Measurements from ENCODE around the gene LMAN2. TPM values are rescaled to one million over a fixed set of nuclear protein-coding genes. Genes with fewer than 3 reads are reported as not detected.
"Not testable (repeated sequence)": the region's sequence is repeated elsewhere in the genome, so short reads cannot be mapped to it uniquely, and the experiment has no call there.

LMAN2 gene
- total RNA-seq, 1 donor from 2014 or later: 383 TPM

DNA sequence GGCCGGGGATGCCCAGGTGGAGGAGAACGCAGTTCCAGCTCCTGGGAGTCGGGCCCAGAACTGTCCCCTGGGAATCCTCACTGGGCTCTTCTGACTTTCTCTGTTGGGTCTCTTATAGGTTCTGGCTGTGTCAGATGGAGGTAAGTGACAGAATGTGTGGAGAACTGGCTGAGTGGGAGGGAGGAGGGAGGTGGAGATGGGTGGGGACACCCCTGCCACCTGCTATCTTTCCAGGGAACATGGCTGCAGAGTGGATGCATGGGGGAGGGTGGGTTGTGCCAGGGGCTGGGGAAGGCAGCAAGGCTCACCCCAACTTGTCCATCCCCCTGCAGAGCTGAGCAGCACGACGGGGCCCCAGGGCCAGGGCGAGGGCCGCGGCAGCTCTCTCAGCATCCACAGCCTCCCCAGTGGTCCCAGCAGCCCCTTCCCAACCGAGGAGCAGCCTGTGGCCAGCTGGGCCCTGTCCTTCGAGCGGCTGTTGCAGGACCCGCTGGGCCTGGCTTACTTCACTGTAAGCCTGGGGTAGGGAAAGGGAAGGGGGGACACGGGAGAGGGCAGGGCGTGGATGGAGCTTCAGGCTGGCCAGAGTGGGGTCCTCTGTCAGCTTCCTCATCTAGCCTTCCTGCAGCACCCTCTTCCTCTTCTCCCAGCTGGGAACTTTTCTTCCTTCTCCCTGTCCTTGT is 14.5 kb upstream of the LMAN2 start:
- no peak for DNase-seq (ENCODE audit: low read depth, low spot score)

- no peak for DNase-seq (ENCODE audit: low read depth, low spot score)
Observed at GRCh38 chr5:177364159-177364962, 12.9 kb upstream of the LMAN2 start.

DNA sequence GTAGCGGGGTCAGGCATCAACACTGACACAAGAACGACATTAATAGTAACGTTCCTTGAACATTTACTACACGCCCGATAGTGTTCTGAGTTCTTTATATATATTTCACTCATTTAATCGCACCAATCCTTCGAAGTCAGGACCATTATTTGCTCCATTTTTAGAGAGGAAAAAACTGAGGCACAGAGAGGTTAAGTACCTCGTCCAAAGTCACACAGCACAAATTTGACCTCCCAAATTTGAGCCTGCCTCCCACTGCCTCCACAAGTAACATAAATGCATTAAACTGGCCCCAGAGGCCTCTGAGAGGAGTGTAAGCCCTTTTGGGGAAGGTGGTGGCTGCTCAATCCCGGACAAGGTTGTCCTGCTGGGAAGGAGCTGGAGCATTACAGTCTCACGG is 12.1 kb upstream of the LMAN2 start:
- no peak for DNase-seq (ENCODE audit: low read depth, low spot score)

GRCh38 chr5:177362610-177363507 is 11.4 kb upstream of the LMAN2 start:
- no peak for DNase-seq (ENCODE audit: low read depth, low spot score)

GRCh38 chr5:177362292-177362609 is 10.8 kb upstream of the LMAN2 start:
- DNase-seq (ENCODE audit: low read depth, low spot score): no peak

DNA sequence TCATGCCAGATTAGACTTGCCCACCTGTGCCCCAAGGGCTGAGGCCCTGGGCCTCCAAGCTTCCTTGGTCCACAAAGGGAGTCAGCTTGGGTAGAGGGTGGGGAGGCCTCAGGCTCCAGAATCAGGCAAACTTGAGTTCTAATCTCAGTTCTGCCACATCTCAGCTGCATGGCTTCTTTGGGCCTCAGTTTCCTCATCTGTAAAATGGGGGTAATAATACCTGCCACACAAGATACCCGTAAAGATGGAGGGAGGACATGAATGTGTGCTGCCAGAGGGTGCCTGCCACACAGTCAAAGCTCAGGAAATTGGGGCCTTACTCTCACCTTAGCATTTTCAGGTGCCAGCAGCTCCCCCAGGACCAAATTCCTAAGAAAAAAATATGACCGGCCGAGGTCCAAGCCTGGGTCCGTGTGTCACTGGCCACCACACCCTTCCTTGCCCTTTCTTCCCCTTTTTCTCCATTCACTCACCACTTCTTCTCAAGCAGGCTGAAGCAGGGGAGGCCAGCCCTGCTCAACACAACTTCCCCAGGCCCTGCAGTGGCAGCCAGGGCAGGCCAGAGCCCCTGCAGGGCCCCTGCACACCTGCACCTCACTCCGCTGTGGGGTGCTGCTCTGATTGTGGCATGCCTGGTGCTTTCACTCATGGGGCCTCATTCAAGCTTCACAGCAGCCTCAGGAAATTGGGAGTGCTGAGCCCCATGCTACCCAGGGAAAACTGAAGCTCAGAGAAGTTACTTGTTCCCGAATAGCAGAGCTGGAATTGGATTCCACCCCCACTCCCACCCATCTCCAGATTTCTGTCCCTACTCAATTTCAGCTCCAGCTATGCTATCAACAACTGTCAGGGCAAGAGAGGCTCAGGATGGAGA is 10.2 kb upstream of the LMAN2 start:
- no peak for DNase-seq (ENCODE audit: low read depth, low spot score)

GRCh38 chr5:177360740-177361139 is 9.3 kb upstream of the LMAN2 start:
- DNase-seq (ENCODE audit: low read depth, low spot score): not testable (repeated sequence)

GRCh38 chr5:177359860-177360259 is 8.4 kb upstream of the LMAN2 start:
- DNase-seq (ENCODE audit: low read depth, low spot score): no peak

DNA sequence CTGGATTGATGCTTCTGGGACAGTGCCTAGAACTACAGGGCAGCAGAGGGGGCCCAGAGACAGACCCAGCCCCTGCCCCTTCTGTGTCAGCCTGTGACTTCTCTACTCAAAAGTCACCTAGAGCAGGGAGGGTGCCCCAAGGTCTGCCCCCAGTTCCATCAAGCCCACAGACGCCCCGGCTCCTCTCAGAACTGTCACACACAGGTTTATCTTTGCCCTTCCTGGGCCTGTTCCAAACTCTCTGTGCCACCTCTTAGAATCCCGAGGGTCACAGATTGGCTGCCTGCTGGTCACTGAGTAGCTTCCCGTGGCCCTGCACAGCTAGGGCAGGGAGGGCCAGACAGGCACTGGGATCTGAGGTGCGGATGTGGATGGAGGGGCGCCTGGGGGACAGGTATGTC is 8.0 kb upstream of the LMAN2 start:
- no peak for DNase-seq (ENCODE audit: low read depth, low spot score)

GRCh38 chr5:177358370-177358819 is 6.9 kb upstream of the LMAN2 start:
- no peak for DNase-seq (ENCODE audit: low read depth, low spot score)

GRCh38 chr5:177357459-177358351 is 6.2 kb upstream of the LMAN2 start, which contains the start of gene RGS14:
Gene RGS14 (plus strand): TSS chr5:177357924. CDS start chr5:177358025, 101 bp downstream.
- DNase-seq (ENCODE audit: low read depth, low spot score): peak; percentile 45

DNA sequence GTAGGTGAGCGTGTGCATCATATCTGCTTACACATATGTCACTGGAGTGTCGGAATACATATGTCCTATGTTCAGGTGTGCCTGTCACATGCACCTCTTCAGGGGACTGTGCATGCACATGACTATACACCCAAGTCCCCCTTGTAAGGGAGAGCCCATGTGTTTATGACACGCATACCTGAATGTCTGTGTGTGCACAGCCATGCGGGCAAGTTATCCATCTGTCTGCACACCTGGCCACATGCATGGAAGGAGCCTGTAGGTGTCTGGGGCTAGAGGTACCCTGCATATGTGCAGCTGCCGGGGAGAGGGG is 5.6 kb upstream of the LMAN2 start:
- no peak for DNase-seq (ENCODE audit: low read depth, low spot score)

DNA sequence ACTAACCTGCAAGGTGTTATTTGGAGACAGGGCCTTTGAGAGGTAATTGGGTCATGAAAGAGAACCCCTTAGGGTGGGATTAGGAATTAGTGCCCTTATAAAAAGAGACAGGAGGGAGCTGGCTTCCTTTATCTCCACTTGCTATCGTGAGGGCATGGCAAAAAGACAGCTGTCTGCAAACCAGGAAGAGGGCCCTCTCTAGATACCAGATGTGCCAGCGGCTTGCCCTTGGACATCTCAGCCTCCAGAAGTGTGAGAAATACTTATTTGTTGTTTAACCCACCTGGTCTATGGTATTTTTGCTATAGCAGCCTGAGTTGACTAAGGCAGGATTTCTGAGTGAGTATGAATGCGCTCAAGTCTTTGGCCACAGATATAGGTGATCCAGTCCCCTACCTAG is 5.3 kb upstream of the LMAN2 start:
- DNase-seq (ENCODE audit: low read depth, low spot score): no peak

GRCh38 chr5:177355868-177356168 is 4.3 kb upstream of the LMAN2 start:
- no peak for DNase-seq (ENCODE audit: low read depth, low spot score)

GRCh38 chr5:177355162-177355867 is 3.8 kb upstream of the LMAN2 start:
- no peak for DNase-seq (ENCODE audit: low read depth, low spot score)

DNA sequence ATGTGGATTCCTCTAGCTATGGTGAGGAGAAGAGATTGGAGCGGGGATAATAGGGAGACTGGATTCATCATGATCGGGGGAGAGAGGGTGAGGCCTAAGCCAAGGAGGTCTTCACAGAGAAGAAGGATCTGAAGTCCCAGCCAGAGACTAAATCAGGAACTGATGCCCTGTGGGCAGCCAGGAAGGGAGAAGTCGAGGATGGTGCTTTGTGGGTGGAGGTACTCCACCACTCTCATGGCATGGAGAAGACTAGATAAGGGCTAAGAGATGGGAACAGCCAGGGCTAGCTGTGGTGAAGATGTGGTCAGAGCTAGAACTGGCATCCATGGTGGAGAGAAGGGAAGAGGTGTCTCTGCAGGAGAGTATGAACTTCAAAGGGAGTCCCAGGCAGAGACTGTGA is 3.2 kb upstream of the LMAN2 start:
- no peak for DNase-seq (ENCODE audit: low read depth, low spot score)

DNA sequence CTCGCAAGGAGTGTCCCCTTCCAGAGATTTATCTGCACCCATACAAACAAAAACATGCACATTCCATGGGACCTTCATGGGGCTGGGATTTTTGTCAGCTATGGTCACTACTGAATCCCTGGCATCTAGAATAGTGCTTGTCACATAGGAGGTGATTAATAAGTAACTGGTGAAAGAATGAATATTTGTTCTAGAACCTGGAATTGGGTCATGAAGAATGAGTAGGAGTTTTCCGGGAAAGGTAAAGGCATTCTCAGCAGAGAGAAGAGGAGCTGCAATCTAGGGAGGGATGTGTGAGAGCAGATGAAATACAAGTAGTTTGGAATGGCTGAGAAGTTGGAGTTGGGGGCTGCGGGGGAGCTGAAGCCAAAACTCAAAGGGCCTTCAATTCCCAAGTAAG is 2.8 kb upstream of the LMAN2 start:
- no peak for DNase-seq (ENCODE audit: low read depth, low spot score)

GRCh38 chr5:177353093-177353492 is 1.6 kb upstream of the LMAN2 start:
- no peak for DNase-seq (ENCODE audit: low read depth, low spot score)

GRCh38 chr5:177350776-177351391 is 584 bp downstream of the LMAN2 start:
- DNase-seq (ENCODE audit: low read depth, low spot score): no peak
